Measurements from ENCODE around the gene SH3RF3.

SH3RF3 gene

GRCh38 chr2:109368798-109369197 is 239.8 kb downstream of the SH3RF3 start:
- no peak for DNase-seq

- no peak for DNase-seq
Measured at GRCh38 chr2:109369671-109370191, 240.7 kb downstream of the SH3RF3 start.

- no peak for DNase-seq
Measured at GRCh38 chr2:109370399-109371035, 241.5 kb downstream of the SH3RF3 start.

GRCh38 chr2:109371481-109372170 is 242.6 kb downstream of the SH3RF3 start:
- DNase-seq = no peak

- no peak for DNase-seq
Measured at GRCh38 chr2:109372171-109372568, 243.2 kb downstream of the SH3RF3 start.

GRCh38 chr2:109372614-109373013 is 243.6 kb downstream of the SH3RF3 start:
- no peak for DNase-seq

GRCh38 chr2:109373791-109374547 is 245.0 kb downstream of the SH3RF3 start:
- no peak for DNase-seq

- no peak for DNase-seq
Measured at GRCh38 chr2:109374548-109375130, 245.6 kb downstream of the SH3RF3 start.

- no peak for DNase-seq
Measured at GRCh38 chr2:109375131-109375561, 246.1 kb downstream of the SH3RF3 start.

- DNase-seq = no peak
Measured at GRCh38 chr2:109375656-109376055, 246.7 kb downstream of the SH3RF3 start.

- DNase-seq = no peak
Measured at GRCh38 chr2:109376115-109376514, 247.1 kb downstream of the SH3RF3 start.

GRCh38 chr2:109376796-109377495 is 247.9 kb downstream of the SH3RF3 start:
- DNase-seq = no peak

- no peak for DNase-seq
Measured at GRCh38 chr2:109377976-109378375, 249.0 kb downstream of the SH3RF3 start.

GRCh38 chr2:109378682-109379081 is 249.7 kb downstream of the SH3RF3 start:
- DNase-seq = no peak

GRCh38 chr2:109379507-109379906 is 250.5 kb downstream of the SH3RF3 start:
- DNase-seq = no peak

- no peak for DNase-seq
Measured at GRCh38 chr2:109380502-109381326, 251.7 kb downstream of the SH3RF3 start.

- no peak for DNase-seq
Measured at GRCh38 chr2:109381327-109381820, 252.4 kb downstream of the SH3RF3 start.

GRCh38 chr2:109382226-109382895 is 253.4 kb downstream of the SH3RF3 start:
- DNase-seq = no peak

- no peak for DNase-seq
Measured at GRCh38 chr2:109382951-109383350, 253.9 kb downstream of the SH3RF3 start.

- no peak for DNase-seq
Measured at GRCh38 chr2:109383505-109384307, 254.7 kb downstream of the SH3RF3 start.
